GM19372 (cell line): ENCODE data around the gene PITPNC1.
"Not testable (repeated sequence)": the region's sequence is repeated elsewhere in the genome, so short reads cannot be mapped to it uniquely, and the experiment has no call there.

ENCODE experiments used
- ATAC-seq: cut with Tn5 transposase; IDR thresholded peaks from one replicate; pipeline ENCODE4 v1.9.1; 2021; ENCODE audit warnings: mild to moderate bottlenecking, low read depth, moderate library complexity; ENCODE audit not compliant: unreplicated experiment

Gene PITPNC1

DNA sequence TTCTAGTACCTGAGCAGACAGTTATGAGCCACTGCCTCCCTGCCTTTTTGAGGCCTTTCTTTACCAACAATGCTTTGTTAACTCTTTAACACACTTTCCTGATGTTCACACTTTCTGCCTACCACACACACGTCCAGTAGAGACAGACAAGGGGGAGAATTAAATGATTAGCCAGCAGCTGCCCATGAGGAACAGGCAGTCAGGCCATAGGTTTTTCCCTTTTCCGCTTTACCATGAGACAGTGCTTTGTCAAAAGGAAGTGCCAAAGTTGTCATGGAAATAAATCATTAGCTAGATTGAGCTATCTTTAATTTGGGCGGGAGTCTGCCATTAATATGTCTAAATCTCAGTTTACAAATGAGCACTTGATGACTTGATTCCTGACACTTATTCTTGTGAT lies 102.1 kb downstream of the PITPNC1 start:
- ATAC-seq = no peak

DNA sequence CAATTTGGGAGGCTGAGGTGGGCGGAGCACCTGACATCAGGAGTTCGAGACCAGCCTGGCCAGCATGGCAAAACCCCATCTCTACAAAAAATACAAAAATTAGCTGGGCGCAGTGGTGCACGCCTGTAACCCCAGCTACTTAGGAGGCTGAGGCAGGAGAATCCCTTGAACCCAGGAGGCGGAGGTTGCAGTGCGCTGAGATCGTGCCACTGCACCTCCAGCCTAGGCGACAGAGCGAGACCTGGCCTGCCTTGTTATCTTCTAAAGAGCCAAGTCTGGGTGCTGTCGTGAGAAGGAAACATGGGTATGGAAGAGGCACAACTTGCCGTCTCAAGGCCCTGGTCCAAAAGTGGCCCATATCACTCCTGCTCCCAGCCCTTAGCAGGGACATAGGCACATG lies 103.9 kb downstream of the PITPNC1 start:
- ATAC-seq = not testable (repeated sequence)

DNA sequence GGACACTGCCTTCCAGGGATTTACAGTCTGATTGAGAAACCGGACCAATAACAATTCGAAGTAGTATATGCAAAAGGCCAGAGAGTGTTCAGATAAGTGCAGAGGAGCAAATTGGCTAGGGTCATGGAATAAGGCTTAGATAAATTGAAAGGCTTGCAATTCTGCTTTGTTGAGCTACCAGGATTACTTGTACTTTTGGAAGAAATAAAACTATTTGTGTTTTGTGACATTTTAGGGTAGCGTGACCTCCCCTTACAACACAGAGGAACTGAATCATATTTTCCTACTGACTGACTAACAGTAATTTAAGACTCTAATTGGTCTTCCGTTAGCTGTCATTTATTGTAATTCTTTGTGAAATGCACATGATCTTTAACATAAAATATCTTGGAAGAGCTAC lies 104.7 kb downstream of the PITPNC1 start:
- ATAC-seq = no peak

DNA sequence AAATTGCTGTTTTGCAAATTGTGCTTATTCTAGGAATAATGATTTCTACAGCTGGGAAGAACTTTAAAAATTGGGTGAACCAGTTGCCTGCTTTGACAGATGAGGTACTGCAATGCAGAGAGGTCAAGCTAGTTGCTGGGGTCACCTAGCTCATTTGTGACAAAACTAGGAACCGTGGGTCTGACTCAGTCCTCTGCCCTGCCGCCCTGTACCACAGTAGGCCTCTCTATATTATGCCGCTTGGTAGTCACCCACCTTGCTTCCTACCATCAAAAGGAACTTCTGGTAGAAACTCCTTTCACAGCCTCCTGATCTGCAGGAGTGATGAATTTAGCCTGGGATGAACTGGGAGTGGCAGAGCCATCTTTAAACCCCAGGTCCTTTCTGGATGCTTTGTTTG lies 105.7 kb downstream of the PITPNC1 start:
- ATAC-seq = no peak

DNA sequence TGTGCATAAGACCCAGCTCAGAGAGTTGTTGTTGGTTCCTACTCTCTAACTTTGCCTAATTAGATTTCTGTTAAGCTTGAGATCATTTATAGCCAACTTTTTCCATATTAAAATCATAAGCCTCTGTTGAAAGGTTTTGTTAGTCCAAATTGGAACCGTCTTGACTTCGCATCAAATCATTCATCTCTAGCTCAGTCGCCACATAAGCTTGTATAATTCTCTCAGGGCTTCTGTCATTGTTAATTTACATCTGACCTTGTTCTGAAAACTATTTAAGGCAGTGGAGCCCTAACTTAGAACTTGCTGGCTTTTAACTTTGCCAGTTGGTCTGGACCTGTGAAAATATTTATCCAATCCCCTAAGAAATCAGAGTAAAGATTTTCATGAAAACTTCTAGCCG lies 107.2 kb downstream of the PITPNC1 start:
- no peak for ATAC-seq

DNA sequence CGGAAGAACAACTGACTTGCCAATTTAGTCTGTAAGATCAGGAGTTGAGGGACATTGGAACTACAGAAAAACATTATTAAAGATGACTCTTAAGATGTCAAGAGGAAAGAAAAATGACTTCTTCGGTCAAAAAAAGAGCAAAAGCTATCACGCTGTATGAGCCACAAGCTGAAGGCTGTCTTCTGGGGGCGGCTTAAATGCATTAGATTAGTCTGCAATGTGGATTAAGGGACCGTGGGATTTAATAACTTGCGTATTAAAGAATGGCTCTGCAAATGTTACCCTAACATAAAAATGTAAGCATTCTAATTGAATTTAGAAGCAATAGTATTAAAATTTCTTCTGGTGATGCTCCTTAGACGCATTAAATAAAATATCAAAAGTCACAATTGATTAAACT lies 108.6 kb downstream of the PITPNC1 start:
- no peak for ATAC-seq

DNA sequence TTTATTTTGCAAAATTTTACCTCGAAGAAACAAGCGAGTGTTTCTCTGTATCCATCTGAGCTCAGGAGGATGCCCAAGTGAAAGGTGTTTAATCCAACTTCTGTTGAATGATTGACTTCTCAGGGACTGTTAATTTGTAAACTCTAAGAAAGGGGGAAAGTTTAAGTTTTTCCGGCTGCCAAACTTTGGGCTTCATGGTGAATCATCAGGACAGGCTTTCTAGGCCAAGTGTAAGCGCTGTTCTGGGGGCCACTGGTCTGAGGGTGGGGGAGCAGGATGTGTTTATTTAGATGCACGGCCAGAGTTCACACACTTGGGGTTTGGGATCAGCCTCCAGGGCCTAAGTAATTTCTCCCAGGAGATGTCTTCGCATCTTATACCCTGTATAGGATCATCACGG lies 110.4 kb downstream of the PITPNC1 start:
- ATAC-seq = no peak

DNA sequence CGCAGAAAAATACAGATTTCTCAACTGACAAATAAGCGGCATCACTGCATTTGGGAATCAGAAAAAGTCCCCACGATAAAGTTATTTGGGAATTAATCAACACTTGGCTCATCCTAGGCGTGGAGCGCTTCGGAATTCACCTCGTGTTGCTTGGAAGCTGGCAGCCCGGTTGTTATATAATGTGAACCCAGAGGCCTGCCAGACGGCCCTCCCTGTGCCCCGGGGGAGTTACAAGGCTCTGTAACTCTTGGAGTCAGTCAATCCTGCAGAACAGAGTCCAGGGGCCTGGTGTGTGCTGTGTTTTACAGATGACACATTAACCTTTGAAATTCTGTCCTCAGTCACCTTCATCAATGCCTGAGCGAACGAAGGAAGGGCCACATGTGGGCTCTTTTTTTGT lies 111.1 kb downstream of the PITPNC1 start:
- no peak for ATAC-seq

DNA sequence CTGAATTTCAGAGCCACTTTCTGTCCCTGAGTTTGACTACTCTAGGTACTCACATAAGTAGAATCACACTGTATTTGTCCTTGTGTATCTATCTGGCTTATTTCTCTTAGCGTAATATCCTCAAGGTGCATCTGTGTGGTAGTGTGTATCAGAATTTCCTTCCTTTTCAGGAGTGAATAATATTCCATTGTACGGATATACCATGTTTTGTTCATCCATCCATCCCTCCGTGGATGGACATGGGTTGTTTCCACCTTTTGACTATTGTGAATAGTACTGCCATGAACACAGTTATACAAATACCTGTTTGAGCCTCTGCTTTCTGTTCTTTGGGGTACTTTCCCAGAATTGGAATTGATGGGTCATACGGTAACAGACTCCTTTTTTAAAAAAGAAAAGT lies 111.7 kb downstream of the PITPNC1 start:
- no peak for ATAC-seq

DNA sequence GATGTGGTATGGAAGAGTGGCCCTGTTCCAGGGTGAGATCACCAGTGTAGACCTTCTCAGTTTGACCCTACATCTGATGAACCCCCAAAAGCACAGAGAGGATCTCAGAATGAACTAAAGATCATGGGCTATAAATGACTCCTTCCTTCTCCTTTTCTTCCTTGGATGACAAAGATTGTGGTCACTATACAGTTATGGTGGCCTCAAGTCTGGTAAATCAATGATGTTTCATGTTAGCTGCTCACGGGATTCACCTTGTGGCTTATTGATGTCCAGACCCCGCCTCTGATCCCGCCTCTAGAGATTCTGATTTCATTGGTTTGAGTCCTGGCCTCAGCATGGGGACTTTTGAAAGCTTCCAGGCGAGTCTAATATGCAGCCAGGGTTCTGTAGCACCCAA lies 112.2 kb downstream of the PITPNC1 start:
- ATAC-seq = no peak

DNA sequence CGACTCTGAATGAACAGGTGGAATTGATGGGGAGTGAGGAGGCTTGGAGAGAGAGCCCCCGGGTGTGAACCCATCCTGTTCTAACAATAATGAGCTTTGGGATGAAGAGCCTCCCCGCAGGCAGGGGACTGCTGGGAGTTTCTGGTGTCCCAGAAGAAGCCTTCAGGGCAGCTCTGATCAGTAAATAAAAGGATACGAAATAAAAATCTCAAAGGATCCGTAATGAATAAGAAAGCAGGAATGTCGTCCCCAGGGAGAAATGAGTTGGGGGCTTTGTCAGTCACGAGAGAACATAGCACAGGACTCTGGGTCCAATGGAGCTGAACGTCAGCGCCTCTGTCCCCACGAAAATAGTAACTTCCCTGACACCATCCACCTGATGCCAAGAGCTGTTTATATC lies 113.4 kb downstream of the PITPNC1 start:
- ATAC-seq = no peak

DNA sequence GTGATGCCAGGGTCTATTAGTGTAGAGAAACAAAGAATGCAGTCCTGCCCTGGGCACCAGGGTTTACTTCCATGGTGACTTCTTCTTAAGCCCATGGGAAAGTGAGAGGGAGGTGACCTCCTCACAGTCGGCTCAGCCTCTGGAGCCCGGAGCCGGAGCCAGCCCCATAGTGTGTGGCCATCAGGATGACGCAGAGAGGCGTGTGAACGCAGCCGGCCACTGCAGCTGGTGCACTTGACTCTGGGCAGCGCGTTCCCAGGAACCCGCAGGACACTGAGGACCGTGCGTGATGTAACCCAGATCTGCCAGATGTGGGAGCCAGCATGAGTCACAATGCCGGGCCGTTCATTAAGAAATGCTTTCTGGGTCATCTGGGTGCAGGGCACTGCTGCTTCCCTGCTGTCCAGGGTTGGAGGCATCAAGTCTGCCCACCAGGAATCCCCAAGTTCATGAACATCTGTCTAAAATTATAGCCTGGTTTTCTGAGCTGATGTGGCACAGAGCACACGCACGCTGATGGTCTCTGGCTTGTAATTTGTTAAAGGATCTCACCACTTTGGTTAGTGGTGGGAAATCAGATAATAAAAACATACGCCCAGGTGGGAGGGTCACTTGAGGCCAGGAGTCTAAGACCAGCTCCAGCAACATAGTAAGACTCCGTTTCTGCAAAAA lies 114.1 kb downstream of the PITPNC1 start:
- no peak for ATAC-seq

DNA sequence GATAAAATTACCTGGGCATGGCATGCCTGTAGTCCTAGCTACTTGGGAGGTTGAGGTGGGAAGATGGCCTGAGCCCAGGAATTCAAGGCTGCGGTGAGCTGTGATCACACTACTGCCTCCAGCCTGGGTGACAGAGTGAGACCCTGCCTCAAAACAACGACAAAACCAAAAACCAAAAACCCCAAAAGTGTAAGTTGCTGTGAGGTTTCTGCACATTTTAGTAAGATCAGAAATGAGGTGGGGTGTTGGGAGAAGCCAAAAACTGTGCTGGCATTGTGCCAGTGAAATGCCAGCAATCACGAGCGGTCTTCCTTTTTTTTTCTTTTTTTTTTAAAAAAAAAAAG lies 114.6 kb downstream of the PITPNC1 start:
- ATAC-seq = no peak

DNA sequence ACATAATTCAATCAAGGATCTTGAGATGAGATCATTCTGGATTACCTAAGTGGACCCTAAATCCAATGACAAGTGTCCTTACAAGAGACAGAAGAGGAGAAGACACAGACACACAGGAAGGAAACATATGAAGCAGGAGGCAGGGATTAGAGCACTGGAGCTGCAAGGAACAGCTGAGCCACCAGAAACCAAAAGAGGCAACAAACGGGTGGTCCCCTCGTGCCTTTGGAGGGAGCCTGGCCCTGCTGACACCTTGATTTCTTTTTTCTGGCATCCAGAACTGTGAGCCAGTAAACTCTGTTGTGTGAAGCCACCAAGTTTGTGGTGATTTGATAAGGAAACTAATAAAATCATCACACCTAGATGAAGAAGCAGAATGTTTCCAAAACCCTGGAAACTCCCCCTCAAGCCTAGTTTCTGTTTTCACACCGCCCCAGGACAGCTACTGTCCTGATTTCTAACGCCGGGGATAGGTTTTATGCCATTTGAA lies 115.2 kb downstream of the PITPNC1 start:
- ATAC-seq = no peak

DNA sequence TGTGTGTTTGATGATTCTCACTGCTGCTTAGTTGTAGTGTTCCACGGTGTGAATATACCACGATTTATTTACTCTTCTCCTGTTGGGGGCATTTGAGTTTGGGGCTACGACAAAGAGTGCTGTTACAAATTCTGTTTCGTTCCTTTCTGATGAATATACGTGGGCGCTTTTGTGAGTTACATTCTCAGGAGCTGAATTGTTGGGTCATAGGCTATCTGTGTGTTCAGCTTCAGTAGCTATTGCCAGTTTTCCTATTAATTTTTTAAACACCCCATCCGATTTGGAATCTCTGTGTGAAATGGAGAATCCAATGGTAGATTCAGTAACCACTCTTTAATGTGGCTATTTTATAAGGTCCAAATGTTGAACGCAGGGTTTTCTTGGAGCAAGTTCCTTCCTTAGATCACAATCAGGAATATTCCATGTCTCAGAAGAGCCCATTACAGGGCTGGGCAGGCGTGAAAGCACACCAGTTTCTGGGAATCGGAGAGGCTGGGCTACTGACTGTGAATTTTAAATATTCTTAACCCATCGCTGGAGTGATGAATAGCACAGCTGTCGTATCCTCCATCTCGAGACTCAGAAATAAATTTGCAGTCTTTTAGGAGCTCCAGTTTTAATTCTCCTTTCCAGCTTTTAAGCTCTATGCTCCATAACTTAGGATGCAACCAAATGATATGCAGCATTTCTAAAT lies 115.9 kb downstream of the PITPNC1 start:
- ATAC-seq = no peak

DNA sequence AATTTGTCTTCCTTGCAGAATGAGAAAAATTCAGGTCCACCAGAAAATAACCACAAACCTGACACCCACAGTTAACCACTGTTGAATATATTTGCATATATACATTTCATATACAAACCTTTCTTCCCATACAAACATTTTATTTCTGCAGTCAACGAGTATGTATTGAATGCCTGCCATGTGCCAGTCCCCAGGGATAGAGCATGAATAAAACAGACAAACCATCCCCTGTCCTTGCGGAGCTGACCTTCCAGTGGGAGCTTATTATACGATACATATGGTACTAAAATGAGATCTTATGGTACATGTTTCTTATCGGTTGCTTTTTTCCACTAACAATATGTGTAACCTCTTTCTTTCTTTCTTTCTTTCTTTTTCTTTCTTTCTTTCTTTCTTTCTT lies 116.7 kb downstream of the PITPNC1 start:
- no peak for ATAC-seq

DNA sequence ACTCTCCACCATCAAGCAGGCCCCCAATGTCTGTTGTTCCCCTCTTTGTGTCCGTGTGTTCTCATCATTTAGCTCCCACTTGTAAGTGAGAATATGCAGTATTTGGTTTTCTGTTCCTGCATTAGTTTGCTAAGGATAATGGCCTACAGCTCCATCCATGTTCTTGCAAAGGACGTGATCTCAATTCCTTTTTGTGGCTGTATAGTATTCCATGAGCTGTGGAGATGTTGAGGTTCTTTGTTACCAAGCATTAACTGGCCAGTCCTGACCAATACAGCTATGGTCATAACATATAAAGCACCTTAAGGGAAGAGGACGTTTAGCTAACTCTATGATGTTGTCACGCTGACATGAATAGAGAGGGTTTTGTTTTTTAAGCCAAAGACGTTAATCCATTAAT lies 118.5 kb downstream of the PITPNC1 start:
- ATAC-seq = not testable (repeated sequence)

DNA sequence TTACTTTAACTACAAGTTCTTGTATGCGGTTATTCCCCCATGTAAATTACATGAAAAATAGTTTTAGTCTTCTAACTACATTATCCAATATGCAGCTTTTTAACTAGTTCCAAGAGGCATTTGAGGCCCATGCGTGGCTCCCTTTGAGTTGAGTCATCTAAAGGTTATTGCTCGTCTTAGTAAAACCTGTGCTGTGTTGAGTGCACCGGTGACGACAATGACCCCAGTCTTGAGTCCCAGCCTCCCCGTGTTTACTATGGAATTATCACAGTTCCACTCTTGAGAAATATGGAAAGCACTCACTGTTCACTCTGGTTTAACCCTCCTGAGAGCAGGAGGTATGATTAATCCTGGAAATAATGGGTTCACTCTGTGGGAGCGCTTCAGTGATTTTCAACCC lies 119.2 kb downstream of the PITPNC1 start:
- ATAC-seq = no peak

DNA sequence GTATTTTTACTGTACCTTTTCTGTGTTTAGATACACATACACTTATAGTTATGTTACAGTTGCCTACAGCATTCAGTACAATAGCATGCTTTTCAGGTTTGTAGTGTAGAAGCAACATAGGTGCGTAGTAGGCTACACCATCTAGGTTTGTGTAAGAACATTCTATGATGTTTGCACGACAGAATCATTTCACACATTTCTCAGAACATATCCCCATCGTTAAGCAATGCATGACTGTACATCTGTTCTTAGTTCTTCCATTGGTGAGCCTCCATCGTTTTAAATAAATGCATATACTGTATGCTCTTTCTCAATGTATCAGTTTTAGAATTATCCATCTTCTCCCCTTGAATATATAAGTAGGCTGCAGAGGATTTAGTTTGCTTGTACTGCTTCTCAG lies 122.6 kb downstream of the PITPNC1 start:
- no peak for ATAC-seq

DNA sequence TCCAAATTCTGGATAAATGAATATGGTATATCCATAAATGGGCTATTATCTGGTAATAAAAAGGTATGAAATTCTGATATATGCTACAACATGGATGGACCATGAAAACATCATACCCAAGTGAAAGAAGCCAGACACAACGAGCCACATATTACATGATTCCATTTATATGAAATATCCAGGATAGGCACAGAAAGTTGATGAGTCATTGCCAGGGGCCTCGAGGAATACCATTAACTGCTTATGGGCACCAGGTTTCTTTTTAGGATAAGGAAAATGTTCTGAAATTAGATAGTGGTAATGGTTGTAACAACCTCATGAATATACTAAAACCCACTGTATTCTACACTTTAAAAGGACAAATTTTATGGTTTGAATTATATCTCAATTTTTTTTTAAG lies 123.2 kb downstream of the PITPNC1 start:
- ATAC-seq = no peak

DNA sequence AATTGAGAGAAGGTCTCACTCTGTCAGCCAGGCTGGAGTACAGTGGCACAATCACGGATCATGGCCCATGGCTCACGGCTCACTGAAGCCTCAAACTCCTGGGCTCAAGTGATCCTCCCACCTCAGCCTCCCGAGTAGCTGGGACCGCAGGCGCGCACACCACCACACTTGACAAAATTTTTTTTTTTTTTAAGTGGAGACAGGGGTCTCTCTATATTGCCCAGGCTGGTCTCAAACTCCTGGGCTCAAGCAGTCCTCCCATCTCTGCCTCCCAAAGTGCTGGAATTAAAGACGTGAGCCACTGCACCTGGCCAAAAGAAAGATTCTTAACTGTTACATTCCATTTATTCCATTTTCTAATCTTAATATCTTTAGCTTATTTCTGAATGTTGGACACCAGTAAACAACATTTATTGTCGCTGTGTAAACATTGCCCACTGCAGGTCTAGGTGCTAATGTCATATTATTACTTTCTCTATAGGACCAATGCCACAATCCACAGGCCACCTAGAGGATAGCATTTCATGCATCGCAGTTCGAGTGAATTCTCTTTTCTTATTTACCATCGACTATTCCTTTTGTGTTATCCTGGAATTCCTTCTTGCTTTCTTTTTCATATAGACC lies 123.7 kb downstream of the PITPNC1 start:
- ATAC-seq = no peak

DNA sequence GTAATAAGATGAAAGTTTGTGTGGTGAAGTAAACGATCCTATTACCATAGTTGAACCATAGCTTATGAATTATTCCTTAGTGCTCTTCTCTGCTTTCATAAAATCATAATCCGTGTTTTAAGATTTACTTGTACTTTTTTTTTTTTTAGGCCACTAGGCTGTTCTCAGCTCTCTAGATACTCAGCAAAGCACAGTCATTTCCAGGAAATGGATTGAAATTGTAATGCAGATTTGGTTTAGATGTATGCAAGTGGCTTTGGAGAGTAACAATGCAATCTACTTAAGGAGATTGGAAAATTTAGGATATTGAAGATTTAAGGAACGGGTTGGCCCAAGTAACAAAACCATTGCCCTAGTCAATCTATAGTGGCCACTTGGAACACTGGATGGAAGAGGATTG lies 125.1 kb downstream of the PITPNC1 start:
- no peak for ATAC-seq
